Fibroblast of upper back skin (primary cell): ENCODE measurements around the gene MYO1G.

Source experiments
- DNase-seq: peaks from one replicate; pipeline ENCODE4 v3.0.0-alpha.2; 2013

MYO1G gene

GRCh38 chr7:44965937-44966730 is 12.7 kb downstream of the MYO1G start:
- no peak for DNase-seq

GRCh38 chr7:44965441-44965903 is 13.3 kb downstream of the MYO1G start:
- no peak for DNase-seq

- DNase-seq: no peak
These were observed 13.9 kb downstream of the MYO1G start for GRCh38 chr7:44964831-44965440.

GRCh38 chr7:44964384-44964830 is 14.4 kb downstream of the MYO1G start:
- no peak for DNase-seq

GRCh38 chr7:44963364-44964290 is 15.2 kb downstream of the MYO1G start:
- no peak for DNase-seq

GRCh38 chr7:44962483-44963251 is 16.1 kb downstream of the MYO1G start:
- no peak for DNase-seq

- no peak for DNase-seq
These were observed 16.9 kb downstream of the MYO1G start for GRCh38 chr7:44961844-44962482.

GRCh38 chr7:44960011-44960580 is 18.7 kb downstream of the MYO1G start:
- no peak for DNase-seq

- no peak for DNase-seq
These were observed 19.3 kb downstream of the MYO1G start for GRCh38 chr7:44959433-44959951.

GRCh38 chr7:44958645-44959344 is 20.0 kb downstream of the MYO1G start:
- DNase-seq: no peak

GRCh38 chr7:44956157-44956766 is 22.6 kb downstream of the MYO1G start:
- DNase-seq: no peak

- DNase-seq: no peak
These were observed 23.1 kb downstream of the MYO1G start for GRCh38 chr7:44955733-44956132.

GRCh38 chr7:44953156-44953555 is 25.7 kb downstream of the MYO1G start:
- no peak for DNase-seq

GRCh38 chr7:44949303-44949702 is 29.5 kb downstream of the MYO1G start:
- DNase-seq: no peak

GRCh38 chr7:44945479-44945878 is 33.3 kb downstream of the MYO1G start:
- no peak for DNase-seq

- no peak for DNase-seq
These were observed 34.0 kb downstream of the MYO1G start for GRCh38 chr7:44944821-44945220.

GRCh38 chr7:44943631-44944030 is 35.2 kb downstream of the MYO1G start:
- no peak for DNase-seq

GRCh38 chr7:44937426-44937825 is 41.4 kb downstream of the MYO1G start:
- no peak for DNase-seq

GRCh38 chr7:44936322-44936721 is 42.5 kb downstream of the MYO1G start:
- DNase-seq: no peak

- DNase-seq: no peak
These were observed 43.2 kb downstream of the MYO1G start for GRCh38 chr7:44935583-44935982.
